ENCODE measurements around the gene CHD5. TPM values are rescaled to one million over a fixed set of nuclear protein-coding genes. Genes with fewer than 3 reads are reported as not detected.
"Not testable (repeated sequence)": the region's sequence is repeated elsewhere in the genome, so short reads cannot be mapped to it uniquely, and the experiment has no call there.

Gene CHD5
- total and polyA plus RNA-seq, 2 experiments from 2014 or later = 0.11 to 0.24 TPM

DNA sequence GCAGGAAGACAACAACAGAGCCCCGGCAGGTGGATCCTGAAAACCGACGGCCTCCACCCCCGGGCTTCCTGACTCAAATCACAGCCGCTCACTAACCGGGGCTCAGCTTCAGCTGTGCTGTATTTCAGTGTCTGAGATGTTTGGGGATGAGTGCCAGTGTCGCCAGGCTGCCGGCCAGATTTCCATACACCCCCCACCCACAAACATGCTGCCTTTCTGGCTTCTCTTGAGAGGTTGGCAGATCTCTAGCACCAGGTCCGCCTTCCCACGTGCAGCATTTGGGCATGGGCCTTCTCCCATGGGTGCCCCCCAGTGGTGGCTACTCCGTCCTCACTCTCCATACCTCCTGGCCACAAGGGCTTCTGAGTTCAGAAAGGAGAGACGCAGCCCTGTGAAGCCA lies 99.7 kb downstream of the CHD5 start:
- Histone ChIP-seq H3K27me3 (no peaks in the 10 kb centered on the region), H3K9me3 (ENCODE audit: low read depth) (no peaks in the 10 kb centered on the region), H3K27ac (no peak overlapping the region), H3K4me3 (no peak overlapping the region), H3K4me1 (ENCODE audit: low read depth) (no peaks in the 10 kb centered on the region), H3K36me3 (no peaks in the 10 kb centered on the region)
- no peak for DNase-seq (ENCODE audit: low read depth in 1 of 2, low spot score in 1 of 2)
- TF ChIP-seq, protein P1, sequence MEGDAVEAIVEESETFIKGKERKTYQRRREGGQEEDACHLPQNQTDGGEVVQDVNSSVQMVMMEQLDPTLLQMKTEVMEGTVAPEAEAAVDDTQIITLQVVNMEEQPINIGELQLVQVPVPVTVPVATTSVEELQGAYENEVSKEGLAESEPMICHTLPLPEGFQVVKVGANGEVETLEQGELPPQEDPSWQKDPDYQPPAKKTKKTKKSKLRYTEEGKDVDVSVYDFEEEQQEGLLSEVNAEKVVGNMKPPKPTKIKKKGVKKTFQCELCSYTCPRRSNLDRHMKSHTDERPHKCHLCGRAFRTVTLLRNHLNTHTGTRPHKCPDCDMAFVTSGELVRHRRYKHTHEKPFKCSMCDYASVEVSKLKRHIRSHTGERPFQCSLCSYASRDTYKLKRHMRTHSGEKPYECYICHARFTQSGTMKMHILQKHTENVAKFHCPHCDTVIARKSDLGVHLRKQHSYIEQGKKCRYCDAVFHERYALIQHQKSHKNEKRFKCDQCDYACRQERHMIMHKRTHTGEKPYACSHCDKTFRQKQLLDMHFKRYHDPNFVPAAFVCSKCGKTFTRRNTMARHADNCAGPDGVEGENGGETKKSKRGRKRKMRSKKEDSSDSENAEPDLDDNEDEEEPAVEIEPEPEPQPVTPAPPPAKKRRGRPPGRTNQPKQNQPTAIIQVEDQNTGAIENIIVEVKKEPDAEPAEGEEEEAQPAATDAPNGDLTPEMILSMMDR (IDR thresholded peaks at IDR 0.05; ENCODE audit: low read depth, low read length) = peak; percentile 22

DNA sequence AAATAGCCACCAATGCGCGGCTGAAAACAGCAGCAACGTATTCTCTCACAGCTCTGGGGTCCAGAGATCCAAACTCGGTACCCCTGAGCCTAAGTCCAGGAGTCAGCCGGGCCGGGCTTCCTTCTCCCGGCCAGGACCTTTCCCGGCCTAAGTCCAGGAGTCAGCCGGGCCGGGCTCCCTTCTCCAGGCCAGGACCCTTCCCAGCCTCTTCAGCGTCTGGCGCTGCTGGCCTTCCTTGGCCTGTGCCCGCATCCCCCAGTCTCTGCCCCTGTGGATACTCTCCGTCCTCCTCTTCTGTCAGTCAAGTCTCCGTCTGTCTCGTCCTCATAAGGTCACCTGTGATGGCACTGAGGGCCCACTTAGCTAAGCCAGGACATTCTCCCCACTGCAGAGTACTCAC lies 102.2 kb downstream of the CHD5 start:
- Histone ChIP-seq H3K27me3 (no peaks in the 10 kb centered on the region), H3K4me3 (no peak overlapping the region), H3K27ac (no peak overlapping the region), H3K9me3 (ENCODE audit: low read depth) (no peaks in the 10 kb centered on the region), H3K36me3 (no peaks in the 10 kb centered on the region), H3K4me1 (ENCODE audit: low read depth) (no peaks in the 10 kb centered on the region)
- DNase-seq (ENCODE audit: low read depth in 1 of 2, low spot score in 1 of 2) = no peak
- TF ChIP-seq, protein P1 (IDR thresholded peaks at IDR 0.05; ENCODE audit: low read depth, low read length) = no peak

DNA sequence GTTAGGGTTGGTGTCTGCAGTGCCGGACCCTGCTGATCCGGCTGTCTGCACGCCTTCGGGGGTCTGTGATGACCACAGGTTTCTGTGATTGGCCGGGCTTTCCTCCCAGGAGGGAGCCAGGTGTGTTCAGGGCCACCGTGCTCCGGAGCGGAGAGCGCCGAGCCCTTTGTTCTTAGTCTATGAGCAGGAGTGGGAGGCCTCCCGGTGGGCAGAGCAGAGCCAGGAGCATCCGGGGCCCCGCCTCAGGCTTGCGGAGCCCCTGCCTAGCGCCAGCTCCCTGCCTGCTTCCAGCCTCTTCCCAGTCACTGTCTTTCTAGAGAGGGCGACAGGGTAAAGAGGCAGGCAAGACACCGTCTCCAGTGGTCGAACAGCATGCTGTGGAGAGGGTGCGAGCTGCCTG lies 102.6 kb downstream of the CHD5 start:
- H3K36me3 ChIP-seq = no peaks in the 10 kb centered on the region
- no peak overlapping the region for H3K27ac ChIP-seq
- H3K27me3 ChIP-seq = no peaks in the 10 kb centered on the region
- H3K4me1 ChIP-seq (ENCODE audit: low read depth) = no peaks in the 10 kb centered on the region
- TF ChIP-seq, protein P1 (IDR thresholded peaks at IDR 0.05; ENCODE audit: low read depth, low read length) = no peak
- H3K9me3 ChIP-seq (ENCODE audit: low read depth) = no peaks in the 10 kb centered on the region
- H3K4me3 ChIP-seq = no peak overlapping the region
- DNase-seq (ENCODE audit: low read depth in 1 of 2, low spot score in 1 of 2) = no peak

DNA sequence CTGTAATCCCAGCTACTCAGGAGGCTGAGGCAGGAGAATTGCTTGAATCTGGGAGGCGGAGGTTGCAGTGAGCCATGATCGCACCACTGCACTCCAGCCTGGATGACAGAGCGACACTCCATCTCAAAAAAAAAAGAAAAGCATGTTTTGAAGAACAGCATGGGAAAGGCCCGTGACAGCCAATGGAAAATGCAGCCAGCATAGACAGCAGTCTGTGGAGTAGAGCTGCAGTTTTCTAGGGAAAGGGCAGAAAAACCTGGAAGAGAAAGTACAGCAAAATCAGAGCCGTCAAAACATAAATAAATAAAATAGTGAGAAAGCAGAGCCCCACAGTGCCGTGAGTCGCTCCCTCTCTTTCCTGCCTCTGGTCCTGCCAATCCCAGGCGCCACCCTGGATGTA lies 103.1 kb downstream of the CHD5 start:
- DNase-seq (ENCODE audit: low read depth in 1 of 2, low spot score in 1 of 2); H3K36me3 ChIP-seq; H3K27me3 ChIP-seq; H3K4me3 ChIP-seq; H3K9me3 ChIP-seq (ENCODE audit: low read depth); H3K27ac ChIP-seq; H3K4me1 ChIP-seq (ENCODE audit: low read depth): not testable (repeated sequence)

DNA sequence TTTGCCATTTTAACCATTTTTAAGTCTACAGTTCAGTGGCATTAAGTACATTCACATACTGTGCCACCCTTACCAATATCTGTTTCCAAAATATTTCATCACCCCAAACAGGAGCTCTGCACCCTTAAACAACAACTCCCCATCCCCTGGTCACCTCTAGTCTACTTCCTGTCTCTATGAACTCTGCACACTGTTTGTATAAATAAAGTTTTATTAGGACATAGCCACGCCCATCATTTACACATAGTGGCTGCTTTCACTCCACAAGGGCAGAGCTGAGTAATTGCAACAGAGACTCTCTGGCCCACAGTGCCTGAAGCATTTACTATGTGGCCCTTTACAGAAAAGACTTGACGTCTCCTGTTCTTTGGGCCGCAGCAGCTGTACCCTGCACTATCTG lies 104.4 kb downstream of the CHD5 start:
- TF ChIP-seq, protein P1 (IDR thresholded peaks at IDR 0.05; ENCODE audit: low read depth, low read length) = no peak
- Histone ChIP-seq H3K4me1 (ENCODE audit: low read depth) (no peaks in the 10 kb centered on the region), H3K9me3 (ENCODE audit: low read depth) (no peaks in the 10 kb centered on the region), H3K27me3 (no peaks in the 10 kb centered on the region), H3K27ac (no peak overlapping the region), H3K36me3 (no peaks in the 10 kb centered on the region), H3K4me3 (no peak overlapping the region)
- DNase-seq (ENCODE audit: low read depth in 1 of 2, low spot score in 1 of 2) = no peak

DNA sequence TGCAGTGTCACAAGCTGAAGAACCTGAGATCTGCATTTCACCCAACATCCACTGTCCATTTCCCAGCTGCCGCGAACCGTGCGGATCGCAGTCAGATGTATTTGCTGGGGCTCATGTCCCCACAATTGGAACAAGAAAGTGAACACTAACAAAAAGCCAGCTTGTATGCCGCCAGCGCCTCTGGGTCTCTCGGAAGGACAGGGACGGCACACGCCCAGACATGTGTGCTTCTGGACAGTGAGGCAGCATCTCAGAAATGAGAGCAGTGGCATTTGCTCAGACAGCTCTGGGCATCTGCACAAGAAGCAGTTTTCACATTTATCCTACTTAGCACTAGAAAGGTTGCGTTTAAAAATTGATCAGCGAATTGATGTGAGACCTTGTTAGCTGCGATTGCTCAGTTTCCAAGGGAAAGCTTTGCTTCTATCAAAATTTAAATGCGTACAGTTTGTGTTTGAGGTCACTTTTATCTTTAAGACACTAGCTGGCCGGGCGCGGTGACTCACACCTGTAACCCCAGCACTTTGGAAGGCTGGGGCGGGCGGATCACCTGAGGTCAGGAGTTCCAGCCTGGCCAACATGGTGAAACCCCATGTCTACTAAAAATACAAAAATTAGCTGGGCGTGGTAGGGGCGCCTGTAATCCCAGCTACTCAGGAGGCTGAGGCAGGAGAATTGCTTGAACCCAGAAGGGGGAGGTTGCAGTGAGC lies 105.8 kb downstream of the CHD5 start:
- no peaks in the 10 kb centered on the region for H3K9me3 ChIP-seq (ENCODE audit: low read depth)
- H3K36me3 ChIP-seq = no peaks in the 10 kb centered on the region
- H3K27ac ChIP-seq = no peak overlapping the region
- no peak for DNase-seq (ENCODE audit: low read depth in 1 of 2, low spot score in 1 of 2)
- no peaks in the 10 kb centered on the region for H3K4me1 ChIP-seq (ENCODE audit: low read depth)
- no peaks in the 10 kb centered on the region for H3K27me3 ChIP-seq
- no peak overlapping the region for H3K4me3 ChIP-seq
- TF ChIP-seq, protein P1 (IDR thresholded peaks at IDR 0.05; ENCODE audit: low read depth, low read length) = no peak

Data from cardiac muscle cell (in vitro differentiated cells and primary cell).